Activated gamma-delta T cell treated with Interleukin-2 at 50 U/mL for 16 hours (primary cell): Measurements from ENCODE around the gene GTF2F2.

Experiments used
- DNase-seq: peaks from one replicate; pipeline ENCODE4 v3.0.0-alpha.2; 2020

The GTF2F2 gene

GRCh38 chr13:45305079-45305478 lies 184.8 kb downstream of the GTF2F2 start:
- DNase-seq, result no peak

- DNase-seq, result no peak
Measured at GRCh38 chr13:45306966-45307365, 186.7 kb downstream of the GTF2F2 start.

- no peak for DNase-seq
Measured at GRCh38 chr13:45310341-45311131, 190.2 kb downstream of the GTF2F2 start.

GRCh38 chr13:45314822-45315221 lies 194.5 kb downstream of the GTF2F2 start:
- no peak for DNase-seq

GRCh38 chr13:45315520-45316167 lies 195.3 kb downstream of the GTF2F2 start:
- no peak for DNase-seq

- no peak for DNase-seq
Measured at GRCh38 chr13:45316338-45316737, 196.0 kb downstream of the GTF2F2 start.

GRCh38 chr13:45316996-45317395 lies 196.7 kb downstream of the GTF2F2 start:
- DNase-seq, result no peak

- DNase-seq, result no peak
Measured at GRCh38 chr13:45320876-45321629, 200.7 kb downstream of the GTF2F2 start.

- no peak for DNase-seq
Measured at GRCh38 chr13:45325806-45326205, 205.5 kb downstream of the GTF2F2 start.

GRCh38 chr13:45327253-45327955 lies 207.1 kb downstream of the GTF2F2 start:
- DNase-seq, result no peak

GRCh38 chr13:45328661-45329111 lies 208.4 kb downstream of the GTF2F2 start:
- no peak for DNase-seq

GRCh38 chr13:45331123-45331619 lies 210.9 kb downstream of the GTF2F2 start:
- DNase-seq, result no peak

GRCh38 chr13:45331692-45332035 lies 211.4 kb downstream of the GTF2F2 start:
- no peak for DNase-seq

- DNase-seq, result no peak
Measured at GRCh38 chr13:45332036-45332830, 211.9 kb downstream of the GTF2F2 start.

- DNase-seq, result no peak
Measured at GRCh38 chr13:45332831-45333219, 212.5 kb downstream of the GTF2F2 start.

GRCh38 chr13:45333251-45333976 lies 213.1 kb downstream of the GTF2F2 start:
- no peak for DNase-seq
